Bone marrow (tissue), 2 donors: Measurements from ENCODE around the gene PABPN1L.

Experiments used
- DNase-seq, 2 donors: peaks; one replicate each; lab custom pipeline; 2025; lab: John Stamatoyannopoulos, UW

PABPN1L gene, protein sequence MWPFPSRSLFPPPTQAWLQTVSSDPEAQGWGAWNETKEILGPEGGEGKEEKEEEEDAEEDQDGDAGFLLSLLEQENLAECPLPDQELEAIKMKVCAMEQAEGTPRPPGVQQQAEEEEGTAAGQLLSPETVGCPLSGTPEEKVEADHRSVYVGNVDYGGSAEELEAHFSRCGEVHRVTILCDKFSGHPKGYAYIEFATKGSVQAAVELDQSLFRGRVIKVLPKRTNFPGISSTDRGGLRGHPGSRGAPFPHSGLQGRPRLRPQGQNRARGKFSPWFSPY

DNA sequence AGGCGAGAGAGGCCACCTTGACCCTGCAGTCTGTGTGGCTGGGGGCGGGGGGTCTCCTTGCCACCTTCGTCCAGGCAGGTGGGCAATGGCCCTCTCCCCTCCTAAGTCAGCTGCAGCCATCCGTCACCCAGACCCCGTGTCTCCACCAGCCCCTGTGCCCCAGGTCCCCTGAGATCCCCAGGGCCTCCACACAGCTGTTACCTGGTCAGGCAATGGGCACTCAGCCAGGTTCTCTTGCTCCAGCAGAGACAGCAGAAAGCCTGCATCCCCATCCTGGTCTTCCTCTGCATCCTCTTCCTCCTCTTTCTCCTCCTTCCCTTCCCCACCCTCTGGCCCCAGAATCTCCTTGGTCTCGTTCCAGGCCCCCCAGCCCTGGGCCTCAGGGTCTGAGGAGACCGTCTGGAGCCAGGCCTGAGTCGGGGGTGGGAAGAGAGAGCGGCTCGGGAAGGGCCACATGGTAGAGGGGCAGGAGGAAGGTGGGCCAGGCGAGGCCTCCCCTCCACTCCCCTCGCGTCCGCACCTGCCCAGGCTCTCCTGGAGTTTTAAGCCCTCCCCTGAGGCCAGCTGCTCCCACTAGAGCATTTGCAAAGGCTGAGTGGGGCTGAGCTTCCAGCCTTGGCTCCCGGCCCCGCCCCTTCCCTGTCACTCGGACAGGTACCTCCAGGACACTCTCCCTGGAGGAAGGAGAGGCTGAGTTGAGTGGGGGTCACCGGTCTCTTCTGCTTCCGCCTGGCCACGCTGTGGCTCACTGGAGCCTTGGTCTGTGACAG is at the start of gene PABPN1L:
Gene PABPN1L (minus strand): TSS at position 510 of the 770 bp plus-strand sequence. CDS start 54 bp downstream, at position 456.
- no peak for DNase-seq

DNA sequence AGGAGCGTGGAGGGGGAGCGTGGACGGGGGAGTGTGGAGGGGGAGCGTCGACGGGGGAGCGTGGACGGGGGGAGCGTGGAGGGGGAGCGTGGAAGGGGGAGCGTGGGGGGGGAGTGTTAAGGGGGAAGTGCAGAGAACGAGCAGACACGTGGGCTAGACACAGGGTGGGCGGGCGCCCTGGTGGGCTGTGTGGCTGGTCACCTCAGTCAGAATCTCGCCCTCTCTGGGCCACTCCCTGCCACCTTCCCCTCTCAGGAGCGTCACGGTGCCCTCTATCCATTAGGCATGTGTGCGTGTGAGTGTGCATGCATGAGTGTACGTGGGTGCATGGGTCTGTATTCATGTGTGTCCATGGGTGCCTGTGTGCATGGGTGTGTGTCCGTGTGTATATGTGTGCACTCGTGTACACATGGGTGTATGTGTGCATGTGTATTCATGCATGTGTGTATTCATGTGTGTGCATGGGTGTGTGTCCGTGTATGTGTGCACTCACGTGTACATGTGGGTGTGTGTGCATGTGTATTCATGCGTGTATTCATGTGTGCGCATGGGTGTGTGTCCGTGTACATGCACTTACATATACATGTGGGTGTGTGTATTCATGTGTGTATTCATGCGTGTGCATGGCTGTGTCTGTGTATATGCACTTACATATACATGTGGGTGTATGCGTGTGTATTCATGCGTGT is 49.3 kb upstream of the PABPN1L start:
- DNase-seq: no peak

DNA sequence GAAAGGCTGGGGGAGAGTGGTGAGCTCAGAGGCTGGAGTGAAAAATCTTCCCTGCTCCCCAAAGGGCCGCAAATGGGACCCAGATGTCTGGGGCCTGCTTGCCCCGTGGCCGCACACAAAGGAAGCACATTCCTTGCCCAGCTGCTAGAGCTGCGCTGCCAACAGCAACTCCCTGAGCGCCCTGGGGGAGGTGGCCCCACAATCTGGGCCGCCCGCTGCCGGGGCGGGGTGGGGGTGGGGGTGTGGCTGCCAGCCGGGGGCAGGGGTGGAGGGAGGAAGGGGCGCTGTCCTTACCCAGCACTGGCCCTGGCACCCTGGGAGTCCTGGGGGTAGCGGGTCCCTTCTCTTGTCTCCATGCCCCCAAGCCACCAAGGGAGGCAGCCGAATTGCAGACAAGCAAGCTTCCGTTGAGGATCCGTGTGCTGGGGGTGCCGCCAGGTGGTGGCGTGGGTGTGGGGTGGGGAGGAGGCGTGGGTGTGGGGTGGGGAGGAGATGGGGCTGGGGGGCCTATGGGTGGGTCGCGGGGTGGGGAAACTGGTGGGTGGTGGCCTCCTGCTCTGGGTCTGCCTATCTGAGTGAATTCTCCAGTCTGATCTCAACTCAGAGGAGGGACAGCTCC is 48.4 kb upstream of the PABPN1L start:
- DNase-seq: no peak

DNA sequence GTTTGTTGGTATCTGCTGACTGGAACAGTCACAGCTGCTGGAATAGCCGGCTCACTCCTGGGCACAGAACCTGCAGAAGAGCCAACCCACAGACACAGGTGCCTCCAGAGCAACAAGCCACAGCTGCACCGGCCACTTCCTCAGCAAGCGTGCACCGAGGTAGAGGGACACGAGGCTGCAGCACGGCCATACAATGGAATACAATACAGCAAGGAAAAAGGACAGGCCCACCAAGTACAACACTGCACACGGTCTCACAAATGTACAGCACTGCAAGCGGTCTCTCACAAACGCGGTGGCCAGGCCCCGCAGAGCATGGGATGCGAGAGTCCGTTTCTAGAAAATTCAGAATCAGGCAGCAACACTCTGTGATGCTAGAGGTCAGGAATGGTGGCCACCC is 47.4 kb upstream of the PABPN1L start:
- DNase-seq: no peak

DNA sequence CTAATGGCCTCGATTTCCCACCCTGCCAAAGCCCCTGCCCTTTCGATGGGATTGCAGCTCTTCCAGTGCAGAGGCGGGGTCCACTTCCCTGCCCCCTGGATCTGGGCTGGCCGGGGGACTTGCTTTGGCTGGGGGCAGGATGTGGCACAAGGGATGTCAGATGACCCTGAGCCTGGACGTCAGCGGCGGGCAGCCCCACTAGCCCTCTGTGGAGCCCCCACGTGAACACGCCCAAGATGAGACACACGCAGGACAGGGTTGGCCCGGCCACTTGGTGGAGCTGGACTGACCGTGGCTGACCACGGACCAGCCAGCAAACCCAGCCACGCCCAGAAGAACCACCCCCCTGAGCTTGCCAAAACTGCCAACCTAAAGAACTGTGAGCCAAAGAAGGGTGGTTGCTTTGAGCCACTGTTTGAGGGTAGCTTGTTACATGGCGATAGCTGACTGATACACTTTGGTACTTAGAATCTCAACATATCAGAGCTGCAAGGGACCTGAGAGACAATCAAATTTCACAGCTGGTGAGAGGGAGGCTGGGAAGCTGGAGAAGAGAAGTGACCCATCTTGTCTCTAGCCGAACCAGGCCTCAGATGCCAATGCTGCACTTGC is 46.6 kb upstream of the PABPN1L start:
- DNase-seq: no peak

DNA sequence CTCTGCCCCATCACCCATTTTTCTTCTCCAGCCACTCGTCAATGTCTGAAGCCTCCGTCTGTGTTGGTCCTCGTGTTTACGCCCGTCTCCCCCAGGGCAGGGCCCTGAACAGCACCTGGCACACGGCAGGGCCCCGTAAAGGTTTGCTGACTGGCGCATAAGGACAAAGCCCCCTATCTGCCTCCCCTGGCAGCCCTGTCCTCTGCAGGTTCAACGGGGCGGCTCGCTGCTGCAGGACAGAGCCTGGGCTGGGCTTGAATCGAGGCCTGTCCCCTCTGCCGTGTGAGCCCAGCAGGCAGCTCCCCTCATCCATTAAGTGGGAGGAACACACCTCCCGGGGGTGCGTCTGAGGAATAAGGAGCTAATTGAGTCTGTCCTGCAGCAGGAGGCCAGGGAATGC is 46.1 kb upstream of the PABPN1L start:
- DNase-seq: no peak

DNA sequence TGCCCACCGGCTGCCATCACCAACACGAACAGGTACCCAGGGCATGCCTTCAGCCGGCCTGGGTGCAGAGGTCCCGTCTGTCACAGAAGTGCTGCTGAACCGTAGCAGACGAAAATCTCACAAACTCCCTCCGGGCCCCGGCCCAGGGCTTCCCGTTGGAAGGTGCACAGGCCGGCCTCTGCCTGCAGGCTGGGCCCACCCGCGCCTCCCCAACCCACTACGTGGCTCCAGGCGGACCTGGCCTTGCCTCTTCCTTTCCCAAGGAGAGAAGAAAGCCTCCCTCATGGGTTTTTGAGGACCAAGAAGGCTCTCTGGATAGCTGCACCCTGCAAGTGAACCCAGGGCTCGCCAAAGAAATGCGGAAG is 45.5 kb upstream of the PABPN1L start:
- DNase-seq: no peak

DNA sequence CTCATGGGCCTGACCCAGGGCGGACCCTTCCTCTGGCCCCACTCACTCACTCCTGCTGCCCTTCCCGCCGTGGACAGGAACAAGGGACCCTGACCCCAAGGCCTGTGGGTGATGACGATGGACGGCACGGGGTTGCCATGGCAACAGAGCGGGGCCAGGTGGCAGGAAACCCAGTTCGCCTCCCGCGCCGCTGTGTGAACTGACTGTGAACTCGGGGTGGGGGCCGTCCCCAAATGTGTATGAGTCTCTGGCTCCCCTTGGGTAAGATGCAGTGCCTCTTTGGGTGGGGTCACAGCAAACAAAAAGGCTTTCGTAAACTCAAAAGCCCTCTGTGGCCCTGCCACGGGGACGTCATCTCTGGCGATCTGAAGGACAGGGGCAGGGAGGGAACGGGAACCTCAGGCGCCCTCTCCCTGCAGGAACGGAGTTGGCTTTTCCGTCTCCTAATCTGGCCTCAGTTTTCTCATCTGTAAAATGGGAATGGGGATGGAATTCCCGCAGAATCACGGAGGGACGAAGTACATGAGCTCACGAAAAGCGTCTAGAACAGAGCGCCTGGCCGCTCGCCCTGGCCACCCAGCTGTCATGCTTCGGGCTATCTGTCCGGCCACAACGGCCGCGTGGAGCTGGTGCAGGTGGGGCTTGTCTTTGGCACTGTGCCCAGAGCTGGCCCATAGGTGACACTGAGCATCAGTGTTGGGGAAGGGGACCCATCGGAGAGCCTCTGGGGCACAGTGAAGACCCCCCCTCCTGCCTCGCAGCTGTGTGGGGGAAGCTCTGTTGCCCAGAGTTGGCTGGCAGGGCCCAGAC is 44.9 kb upstream of the PABPN1L start:
- no peak for DNase-seq

DNA sequence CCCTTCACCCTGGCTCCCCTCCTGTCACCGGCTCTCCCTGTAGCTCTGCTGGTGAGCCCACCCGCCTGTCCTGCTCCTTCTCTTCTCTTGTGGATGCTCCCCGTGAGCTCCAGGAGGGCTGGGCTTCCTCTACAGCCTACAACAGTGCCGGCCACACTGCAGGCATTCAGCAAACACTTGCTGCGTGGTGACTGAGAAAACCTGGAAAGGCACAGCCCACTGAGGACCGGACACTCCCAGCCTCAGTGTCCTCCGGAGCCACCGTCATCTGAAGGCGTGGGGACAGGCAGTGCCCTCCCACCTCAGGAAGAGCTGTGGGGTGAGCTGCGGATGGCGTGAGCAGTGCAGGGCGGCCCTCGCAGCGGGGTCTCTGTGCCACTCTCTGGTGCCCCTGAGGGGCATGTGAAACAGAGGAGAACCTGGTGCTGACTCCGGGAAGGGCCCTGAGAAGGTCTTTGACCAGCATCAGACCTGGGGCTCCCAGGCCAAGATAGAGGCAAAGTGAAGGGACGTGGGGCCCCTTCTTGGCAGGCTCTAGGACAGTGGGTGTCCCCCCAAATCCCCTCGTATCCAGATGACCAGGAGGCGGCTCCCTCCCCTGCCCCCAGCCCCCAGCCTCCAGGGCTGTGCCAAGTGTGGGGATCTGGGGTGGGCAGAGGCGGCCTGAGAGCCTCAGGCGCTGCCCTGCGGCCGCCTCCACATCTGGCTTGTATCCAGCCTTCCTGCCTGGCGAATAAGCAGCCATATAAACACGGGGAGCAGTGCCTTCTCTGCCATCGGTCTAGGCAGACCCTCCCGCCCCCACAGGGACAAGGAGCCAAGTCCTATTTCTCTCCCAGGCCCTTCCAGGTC is 44.0 kb upstream of the PABPN1L start:
- no peak for DNase-seq

DNA sequence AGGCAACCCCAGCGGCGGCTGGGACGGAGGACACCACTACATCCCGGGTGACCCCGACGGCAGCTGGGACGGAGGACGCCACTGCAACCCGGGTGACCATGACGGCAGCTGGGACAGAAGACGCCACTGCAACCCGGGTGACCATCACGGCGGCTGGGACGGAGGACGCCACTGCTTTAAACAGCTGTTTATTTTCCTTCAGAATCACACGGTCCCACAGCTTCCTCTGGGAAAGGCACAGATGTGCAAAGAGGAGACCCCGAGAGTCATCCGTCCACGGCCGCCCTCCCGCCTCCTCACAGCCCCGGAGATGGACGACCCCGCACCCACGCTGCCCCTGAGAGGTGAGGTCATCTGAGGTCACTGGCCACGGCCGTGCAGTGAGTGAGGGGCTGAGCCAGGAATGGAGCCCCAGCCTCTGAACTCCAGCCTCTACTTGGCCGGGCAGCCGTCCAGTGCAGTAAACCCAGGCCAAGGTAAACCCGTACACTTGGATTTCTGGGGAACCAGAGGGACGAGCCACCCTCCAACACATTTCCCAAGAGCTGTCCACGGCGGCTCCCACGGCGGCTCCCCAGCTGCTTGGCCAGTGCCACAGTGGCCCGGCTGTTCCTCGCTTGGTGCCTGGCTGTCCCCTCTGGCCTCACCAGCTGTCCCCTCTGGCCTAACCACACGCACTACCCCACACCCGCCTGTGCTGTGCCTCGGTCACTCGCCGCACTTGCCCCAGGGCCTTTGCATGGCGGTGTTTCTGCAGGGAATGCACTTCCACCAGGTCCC is 43.2 kb upstream of the PABPN1L start:
- DNase-seq: no peak

DNA sequence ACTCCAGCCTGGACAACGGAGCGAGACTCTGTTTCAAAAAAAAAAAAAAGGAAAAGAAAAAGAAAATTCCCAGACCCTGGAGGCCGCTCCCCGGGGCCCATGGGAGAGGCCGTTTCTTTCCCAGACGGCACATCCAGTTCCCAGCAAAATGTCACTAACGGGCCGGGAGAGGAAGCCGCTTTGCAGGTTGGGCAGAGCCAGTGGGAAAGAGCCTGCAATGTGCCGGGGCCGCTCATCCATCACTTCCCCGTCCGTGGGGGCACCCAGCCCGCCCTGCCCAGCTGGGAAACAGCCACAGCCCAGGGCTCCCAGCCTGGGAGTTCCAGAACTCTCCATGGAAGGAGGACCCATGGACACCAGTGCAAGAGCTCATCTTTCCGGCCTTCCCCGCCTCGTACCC is 41.8 kb upstream of the PABPN1L start:
- DNase-seq: no peak

DNA sequence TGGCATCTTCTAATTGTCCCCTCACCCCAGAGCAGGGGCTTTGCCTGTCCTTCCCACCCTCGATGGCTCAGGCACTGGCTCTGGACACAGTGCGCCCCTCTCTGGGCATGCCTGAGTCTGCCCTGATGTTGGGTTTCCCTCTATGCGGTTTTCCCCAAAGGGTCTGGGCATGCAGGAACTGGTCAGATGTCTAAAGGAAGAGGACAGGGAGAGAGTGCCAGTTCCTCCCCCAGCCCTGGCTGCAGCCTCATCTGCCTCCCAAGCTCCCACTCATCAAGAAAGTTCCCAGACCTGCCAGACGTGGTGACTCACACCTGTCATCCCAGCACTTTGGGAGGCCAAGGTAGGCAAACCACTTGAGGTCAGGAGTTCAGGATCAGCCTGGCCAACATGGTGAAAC is 41.3 kb upstream of the PABPN1L start:
- DNase-seq: no peak

DNA sequence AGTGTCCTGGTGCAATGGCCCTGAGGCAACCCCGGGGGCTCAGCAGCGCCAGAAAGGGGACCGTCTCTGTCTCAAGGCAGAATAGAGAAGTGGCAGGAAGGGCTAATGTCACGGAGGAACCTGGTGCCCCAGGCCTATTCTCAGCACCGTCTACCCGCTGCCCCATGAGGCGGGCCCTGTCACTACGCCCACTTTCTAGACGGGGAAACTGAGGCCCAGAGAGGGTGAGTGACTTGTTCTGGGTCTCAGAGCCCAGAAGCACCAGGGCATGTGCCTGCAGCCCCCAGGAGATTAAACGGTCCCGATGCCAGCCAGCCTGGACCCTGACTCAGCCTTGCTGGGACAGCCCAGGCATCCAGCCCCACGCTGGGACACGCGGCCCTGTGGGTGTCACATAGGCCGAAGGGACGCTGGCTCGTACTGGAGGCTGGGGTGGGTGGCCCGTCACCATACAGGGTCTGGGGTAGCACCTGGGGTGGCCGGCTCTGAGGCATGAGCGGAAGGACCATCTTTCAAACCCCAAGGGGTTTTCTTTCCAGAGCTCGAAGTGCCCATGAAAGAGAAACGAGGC is 40.2 kb upstream of the PABPN1L start:
- DNase-seq: no peak

DNA sequence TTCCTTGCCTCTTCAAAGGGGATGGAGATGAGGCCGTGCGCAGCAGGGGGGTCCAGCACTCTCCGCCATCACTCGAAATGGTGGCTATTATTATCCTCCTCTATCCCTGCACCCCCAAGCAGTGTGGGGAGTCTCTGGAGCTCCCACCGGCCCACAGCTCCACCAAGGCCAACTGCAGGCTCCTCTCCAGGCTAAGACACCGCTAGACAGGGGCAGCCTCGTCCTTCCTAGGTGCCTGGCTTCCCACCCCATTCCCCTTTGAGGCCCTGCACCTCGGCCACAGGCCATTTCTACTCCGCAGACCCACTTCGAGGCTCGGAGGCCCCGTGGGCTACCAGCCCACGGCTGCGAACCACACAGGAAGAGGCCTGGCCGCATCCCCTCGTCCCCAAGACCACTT is 39.6 kb upstream of the PABPN1L start:
- DNase-seq: no peak

DNA sequence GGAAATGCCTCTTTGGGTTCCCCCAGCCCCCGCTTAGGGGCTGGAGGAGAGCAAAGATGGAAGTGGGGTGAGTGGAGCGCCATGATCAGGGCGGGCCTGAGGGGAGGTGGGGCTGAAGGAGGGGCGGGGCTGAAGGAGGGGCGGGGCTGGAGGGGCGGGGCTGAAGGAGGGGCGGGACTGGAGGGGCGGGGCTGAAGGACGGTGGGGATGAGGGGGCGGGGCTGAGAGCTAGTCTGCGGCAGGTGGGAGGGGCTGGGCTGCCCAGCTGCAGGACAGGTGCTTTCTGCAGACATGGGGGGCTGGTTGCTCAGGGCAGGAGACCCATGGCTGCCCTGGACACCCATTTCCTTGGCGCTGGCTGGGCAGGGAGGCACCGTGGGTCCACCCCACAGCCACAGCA is 39.1 kb upstream of the PABPN1L start:
- DNase-seq: no peak

DNA sequence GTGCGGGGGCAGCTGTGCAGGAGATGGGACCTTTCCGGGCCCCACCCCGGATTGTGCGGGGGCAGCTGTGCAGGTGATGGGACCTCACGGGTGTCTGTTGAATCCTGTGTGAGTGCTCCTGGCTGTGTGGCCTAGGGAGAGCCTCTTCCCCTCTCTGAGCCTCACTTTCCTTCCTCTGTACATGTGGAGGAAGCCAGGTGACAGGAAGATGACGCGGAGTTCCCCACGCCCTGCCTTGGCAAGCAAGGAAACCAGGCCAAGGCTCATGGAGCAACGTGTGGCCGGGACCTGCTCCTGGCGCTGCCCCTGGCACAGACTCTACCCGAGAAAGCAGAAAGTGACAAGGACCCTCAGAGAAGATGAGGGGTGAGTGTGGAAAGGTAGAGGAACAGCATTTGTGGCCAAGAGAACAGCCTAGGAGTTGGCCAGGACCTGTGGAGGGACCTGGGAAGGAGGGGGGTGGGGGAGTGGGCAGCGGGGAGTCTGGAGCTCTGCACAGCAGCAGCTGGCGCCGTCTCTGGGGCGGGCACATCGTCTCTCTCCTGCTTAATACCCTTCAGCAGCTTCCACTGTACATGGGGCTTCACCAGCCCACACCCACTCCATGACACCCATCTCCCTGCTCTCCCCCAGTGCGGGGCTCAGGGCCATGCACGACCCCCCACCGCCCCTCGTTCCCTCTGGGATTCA is 38.4 kb upstream of the PABPN1L start:
- no peak for DNase-seq

DNA sequence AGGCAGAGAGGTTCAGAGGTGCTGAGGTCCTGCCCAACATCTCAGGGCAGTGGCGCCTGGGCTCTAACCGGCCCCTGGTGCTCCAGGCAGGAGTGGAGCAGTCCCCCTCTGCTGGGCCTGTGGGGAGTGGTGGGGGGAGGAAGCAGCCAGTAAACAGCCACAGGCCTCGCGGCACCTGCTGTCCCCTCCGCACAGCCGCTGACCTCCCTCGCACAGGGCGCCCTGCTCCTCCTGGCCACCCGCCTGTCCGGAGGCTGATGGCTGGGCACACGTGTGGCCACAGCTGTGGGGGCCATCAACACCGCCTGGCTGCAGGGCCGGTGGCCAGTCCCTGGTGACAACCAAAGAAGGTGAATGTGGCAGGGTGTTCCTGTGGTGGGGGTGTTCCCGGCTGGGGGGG is 36.8 kb upstream of the PABPN1L start:
- DNase-seq: no peak

DNA sequence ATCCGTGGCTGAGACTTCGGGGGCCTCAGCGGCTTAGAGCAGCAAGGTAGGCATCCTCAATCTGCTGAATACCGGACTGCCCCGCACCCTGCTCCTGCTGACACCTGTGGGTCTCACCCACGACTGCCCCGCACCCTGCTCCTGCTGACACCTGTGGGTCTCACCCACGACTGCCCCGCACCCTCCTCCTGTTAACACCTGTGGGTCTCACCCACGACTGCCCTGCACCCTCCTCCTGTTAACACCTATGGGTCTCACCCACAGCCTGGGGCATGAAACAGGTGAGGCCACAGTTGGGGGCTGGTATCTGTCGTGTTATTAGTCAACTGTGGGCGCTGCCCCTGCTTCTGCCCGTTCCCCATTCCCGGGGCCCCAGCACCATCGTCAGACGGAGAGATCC is 36.3 kb upstream of the PABPN1L start:
- no peak for DNase-seq
